ENCODE measurements around the gene FITM1.

FITM1 gene

DNA sequence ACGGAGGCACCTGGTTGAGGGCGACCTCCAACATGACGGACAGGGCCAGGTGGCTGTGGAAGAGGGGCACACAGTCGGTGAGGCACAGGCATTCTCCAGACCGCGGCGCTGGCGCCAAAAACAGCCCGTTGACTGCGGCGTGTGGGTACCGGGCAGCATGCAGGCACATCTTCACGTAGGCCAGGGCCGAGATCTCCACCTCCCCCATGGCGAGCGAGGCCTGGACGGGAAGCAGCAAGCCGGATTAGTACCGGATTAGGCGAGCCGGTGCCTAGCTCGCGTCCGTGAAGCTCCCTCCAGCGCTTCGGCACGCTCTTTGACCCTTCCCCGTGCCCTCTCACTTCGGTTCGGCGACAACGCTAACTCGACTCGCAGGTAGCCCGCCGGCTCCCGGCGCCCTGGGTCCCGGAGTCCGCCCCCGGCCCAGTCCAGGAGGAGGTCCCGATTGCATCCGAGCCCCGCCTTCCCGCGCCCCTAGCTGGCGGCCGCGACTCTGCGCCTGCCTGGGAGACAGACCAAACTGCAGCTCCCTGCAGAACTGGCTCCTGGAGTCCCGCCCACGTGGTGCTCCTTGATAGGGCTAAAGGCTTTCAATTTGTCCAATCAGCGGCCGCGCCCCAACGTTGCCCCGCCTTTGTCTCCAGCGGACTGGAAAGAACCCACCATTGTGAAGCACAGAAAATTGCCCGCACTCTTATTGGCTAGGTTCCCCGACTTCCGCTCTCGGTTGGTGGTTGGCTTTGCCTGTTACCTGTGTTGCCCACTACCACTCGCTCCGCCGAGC, 10.8 kb downstream of the FITM1 start, which contains the start of gene EMC9:
TSS of gene EMC9 (minus strand) at position 495 of the 784 bp plus-strand sequence. CDS start at position 208, 287 bp downstream.
- peak; percentile 100 for DNase-seq

DNA sequence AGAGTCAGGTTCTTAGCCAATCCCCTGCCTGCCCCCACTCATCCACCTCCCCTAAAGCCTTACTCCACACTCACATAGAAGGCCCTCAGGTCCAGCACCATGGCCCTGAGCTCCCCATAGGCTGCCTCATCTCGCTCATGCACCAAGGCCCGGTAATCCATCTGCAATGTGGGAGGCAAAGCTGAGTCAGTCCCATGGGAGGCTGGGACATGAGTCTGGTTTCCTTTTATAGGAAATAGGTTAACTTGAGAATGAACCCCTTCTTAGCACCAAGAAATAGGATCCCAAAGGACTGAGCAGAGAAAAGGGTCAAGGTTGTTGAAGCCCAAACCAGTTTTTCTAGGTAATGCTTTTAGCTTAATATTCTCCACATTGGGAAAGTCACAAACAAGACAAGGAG, 13.1 kb downstream of the FITM1 start:
- DNase-seq: no peak

DNA sequence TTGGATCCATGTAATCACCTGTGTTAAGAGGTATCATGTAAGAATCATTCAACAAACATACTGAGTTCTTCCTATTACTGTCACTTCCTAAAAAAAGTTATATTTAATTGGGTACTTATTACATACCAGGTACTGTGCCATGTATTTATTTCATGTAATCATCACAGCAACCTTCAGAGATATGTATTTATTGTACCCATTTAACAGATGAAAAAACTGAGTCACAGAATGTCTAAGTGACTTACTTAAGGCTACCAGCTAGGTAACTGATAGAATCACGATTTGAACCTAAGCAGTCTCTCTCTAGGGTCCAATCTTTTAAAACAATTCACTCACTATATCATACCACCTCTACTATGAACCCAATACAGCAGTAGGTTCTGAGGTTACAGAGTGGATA, 14.0 kb downstream of the FITM1 start:
- no peak for DNase-seq

DNA sequence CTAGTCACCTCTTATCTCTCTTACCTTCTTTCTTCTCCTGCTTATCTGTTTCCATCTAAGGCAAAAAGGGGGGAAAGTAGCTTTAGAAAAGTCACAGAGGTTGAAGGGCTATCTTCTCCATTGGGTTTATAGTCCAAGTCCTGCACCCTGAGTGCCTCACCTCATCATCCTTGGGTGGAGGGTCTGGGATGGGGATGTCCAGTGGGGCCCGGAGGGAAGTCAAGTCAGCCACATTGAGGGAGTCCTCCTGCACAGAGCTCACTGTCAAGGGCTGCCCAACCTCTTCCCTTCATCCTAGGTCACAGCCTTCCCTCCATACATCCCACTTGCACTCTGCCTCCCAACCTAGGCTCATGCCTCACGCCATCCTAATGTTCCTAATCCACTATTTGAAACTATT, 14.8 kb downstream of the FITM1 start:
- DNase-seq: no peak

DNA sequence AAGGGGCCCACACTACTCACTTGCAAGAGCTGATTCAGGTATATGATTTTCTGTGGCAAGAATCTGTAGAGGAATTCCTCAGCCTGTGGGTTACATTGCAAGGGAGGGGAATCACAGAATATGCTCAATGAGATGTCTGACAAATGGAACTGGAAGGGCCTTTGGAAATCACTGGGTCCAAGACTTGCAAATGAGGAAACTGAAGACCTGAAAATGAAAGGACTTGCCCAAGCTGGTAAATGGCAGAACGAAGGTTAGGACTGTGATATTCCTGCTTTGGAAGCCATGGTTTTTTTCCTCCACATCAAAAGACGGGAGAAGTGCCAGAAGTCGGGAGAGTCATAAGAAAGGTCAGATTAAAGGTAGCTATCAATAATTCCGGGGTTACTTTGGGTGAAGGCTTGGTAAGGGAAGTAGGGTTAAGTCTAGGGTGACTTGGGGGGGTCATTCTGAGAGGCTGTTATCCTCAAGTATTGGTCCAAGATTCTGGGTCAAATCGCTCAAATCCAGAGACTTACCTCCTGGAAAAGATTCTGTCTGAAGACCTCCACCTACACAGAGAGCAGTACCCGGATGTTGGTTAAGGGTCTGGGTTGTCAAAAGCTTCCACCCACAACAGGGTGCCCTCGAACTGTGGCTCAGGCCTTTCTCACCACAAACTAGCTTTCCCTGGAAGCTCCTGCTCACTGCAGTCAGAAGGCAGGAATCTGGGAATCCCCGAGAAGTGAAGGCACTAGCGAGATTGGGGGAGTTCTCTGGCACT, 15.4 kb downstream of the FITM1 start:
- DNase-seq: no peak

DNA sequence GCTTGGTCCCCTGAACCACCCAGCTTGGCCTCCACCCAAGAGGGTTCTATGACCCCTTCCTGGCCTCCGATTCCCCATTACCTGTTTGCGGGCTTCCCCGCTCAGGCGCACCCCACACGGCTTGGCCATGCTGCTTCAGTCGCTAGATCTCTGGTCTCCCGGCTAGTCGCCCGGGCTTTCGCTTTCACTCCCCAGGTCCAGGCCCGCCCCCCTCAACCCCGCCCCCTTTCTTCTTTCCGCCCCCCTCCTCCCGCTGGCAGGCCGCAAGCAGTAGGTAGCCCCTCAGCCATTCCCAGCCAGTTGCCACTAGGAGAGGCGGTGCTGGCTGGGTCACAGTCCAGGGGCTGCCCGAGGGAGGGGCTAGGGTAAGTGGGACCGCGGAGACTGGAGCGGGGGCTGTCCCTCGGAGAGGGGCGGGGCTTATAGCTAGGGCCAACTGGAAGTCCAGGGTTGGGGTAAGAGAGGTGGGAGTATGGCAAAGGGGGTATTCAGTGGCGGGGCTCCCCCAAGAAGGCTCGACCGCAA, 16.1 kb downstream of the FITM1 start, which contains the start of gene PSME2:
TSS of gene PSME2 (minus strand) at position 158 of the 525 bp plus-strand sequence. CDS start at position 129, 29 bp downstream.
- peak; percentile 73 to 78 for DNase-seq

DNA sequence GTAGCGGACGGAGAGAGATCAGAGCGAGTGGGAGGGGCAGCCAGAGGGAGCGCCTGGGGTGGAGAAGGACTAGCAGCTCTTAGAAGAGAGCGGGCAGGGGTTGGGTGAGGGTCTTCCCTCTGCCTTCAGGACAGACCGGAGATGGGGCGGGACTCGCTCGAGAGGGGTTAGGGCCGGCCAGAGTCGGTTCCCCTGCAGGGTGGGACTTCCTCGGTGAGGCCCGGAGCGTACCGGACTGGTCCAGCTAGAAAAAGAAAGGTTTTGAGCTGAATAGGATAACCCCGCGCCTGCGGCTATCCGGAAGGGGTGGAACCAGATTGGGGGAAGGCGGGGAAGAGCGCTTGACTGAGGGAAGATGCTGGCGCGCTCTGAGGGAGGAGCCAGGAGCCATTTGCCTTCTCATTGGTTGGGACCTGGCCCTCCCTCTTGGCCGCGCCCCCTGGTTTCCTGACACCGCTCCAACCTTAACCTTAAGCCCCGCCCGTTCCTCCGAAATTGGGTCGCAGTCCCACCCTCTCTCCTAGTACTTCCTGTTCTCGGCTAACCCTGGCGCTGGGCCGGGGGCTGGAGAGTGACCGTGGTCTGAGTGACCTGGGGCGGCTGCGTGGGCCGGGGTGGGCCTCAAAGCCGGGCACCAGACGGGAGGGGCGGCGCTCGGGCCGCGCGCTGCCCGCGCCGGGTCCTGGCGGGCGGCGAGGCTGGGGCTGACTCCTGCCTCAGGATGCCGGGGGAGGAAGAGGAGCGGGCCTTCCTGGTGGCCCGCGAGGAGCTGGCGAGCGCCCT, 16.7 kb downstream of the FITM1 start, which contains the start of gene RNF31:
TSS of gene RNF31 (plus strand) at position 521 of the 783 bp plus-strand sequence. CDS start at position 722, 201 bp downstream.
- DNase-seq: peak; percentile 97 to 98

DNA sequence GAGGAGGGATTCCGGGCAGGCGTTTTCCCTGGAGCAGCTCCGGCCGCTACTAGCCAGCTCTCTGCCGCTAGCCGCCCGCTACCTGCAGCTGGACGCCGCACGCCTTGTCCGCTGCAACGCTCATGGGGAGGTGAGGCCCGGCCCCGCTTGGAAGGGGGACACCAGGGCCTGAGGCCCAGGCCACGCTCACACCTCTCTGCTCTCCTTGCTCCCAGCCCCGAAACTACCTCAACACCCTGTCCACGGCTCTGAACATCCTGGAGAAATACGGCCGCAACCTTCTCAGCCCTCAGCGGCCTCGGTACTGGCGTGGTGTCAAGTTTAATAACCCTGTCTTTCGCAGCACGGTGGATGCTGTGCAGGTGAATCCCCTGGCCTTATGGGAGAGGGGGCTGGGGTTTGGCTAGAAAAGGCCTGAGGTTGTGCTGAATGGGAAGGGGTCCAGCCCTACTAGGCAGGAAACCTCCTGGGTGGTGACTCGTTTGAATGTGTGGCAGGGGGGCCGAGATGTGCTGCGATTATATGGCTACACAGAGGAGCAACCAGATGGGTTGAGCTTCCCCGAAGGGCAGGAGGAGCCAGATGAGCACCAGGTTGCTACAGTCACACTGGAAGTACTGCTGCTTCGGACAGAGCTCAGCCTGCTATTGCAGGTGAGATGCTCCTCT, 17.4 kb downstream of the FITM1 start:
- no peak for DNase-seq

DNA sequence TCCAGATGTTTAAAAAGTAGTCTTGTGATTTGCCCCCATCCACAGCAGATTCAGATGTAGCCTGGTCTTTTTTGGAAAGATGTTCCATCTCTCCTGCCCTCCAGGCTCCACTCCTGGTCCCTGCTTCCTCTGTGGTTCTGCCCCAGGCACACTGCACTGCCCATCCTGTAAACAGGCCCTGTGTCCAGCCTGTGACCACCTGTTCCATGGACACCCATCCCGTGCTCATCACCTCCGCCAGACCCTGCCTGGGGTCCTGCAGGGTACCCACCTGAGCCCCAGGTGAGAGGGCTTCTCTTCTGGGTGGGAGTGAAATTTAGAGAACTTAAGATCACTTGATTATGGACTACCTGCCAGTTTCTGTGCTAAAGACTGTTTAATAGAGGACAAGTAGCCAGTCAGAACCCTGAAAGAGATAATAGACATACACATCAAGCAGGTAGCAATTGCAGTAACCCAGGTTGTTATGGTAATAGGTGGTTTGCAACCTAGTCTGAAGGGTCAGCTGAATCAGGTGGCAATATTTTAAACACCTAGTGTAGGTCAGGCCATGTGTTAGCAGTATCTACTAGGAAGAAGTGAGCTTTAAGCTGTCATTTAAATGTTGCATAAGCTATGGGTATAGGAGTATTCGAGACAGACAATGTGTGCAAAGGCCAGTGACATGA, 19.0 kb downstream of the FITM1 start:
- DNase-seq: no peak

DNA sequence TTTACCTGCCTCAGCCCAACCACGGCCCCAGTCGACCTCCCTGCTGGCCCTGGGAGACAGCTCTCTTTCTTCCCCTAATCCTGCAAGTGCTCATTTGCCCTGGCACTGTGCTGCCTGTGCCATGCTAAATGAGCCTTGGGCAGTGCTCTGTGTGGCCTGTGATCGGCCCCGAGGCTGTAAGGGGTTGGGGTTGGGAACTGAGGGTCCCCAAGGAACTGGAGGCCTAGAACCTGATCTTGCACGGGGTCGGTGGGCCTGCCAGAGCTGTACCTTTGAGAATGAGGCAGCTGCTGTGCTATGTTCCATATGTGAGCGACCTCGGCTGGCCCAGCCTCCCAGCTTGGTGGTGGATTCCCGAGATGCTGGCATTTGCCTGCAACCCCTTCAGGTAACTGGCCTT, 19.6 kb downstream of the FITM1 start:
- no peak for DNase-seq

DNA sequence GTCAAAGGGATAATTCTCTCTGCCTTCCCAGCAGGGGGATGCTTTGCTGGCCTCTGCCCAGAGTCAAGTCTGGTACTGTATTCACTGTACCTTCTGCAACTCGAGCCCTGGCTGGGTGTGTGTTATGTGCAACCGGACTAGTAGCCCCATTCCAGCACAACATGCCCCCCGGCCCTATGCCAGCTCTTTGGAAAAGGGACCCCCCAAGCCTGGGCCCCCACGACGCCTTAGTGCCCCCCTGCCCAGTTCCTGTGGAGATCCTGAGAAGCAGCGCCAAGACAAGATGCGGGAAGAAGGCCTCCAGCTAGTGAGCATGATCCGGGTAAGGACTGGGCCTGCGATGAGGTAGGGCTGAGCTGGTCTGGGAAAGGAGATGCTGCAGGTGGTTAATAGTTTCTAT, 20.1 kb downstream of the FITM1 start:
- no peak for DNase-seq

DNA sequence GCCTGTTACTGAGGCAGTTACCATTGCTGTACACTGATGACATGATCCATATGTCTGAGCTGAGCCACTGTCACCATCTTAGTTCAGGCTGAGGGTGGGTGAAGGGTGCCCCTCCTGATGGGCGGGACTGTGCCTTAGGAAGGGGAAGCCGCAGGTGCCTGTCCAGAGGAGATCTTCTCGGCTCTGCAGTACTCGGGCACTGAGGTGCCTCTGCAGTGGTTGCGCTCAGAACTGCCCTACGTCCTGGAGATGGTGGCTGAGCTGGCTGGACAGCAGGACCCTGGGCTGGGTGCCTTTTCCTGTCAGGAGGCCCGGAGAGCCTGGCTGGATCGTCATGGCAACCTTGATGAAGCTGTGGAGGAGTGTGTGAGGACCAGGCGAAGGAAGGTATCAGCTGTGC, 20.5 kb downstream of the FITM1 start:
- DNase-seq: no peak

DNA sequence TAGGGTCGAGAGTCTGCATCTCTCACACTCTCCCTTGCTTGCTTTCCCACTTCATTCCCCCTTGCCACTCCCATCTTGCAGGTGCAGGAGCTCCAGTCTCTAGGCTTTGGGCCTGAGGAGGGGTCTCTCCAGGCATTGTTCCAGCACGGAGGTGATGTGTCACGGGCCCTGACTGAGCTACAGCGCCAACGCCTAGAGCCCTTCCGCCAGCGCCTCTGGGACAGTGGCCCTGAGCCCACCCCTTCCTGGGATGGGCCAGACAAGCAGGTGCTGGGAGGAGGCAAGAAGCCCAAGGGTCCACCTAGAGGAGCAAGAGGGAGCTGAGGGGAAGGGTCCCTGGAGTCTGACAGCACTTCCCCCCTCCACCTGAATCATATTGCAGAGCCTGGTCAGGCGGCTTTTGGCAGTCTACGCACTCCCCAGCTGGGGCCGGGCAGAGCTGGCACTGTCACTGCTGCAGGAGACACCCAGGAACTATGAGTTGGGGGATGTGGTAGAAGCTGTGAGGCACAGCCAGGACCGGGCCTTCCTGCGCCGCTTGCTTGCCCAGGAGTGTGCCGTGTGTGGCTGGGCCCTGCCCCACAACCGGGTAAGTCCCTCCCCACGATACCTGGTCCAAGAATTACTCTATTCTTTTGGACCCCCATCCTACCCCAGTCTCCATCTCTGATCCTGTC, 21.1 kb downstream of the FITM1 start:
- no peak for DNase-seq

DNA sequence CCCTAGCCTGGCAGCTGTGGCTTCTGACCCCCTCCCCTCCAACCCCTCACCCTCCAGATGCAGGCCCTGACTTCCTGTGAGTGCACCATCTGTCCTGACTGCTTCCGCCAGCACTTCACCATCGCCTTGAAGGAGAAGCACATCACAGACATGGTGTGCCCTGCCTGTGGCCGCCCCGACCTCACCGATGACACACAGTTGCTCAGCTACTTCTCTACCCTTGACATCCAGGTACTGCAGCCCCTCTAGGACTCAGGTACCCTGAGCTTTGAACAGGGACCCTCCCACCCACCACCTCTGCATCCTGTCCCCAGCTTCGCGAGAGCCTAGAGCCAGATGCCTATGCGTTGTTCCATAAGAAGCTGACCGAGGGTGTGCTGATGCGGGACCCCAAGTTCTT, 24.6 kb downstream of the FITM1 start:
- no peak for DNase-seq

DNA sequence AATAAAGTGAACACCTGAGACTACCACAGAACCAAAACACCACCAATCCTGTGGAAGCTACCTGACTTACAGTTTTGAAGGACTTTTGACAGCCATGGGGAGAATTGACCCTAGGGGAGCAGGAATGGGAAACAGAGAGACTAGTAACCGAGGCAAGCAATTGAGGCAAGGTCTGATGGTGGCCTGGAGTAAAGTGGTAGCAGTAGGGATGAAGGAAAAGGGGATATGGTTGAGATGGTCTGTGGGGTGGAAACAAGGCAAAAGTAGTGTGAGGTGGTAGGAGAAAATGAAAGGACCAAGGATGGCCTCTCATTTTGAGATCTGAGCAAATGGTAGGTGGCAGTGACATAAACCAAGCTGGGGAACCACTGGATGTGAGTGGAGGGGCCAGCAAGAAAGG, 26.4 kb downstream of the FITM1 start:
- DNase-seq: no peak

DNA sequence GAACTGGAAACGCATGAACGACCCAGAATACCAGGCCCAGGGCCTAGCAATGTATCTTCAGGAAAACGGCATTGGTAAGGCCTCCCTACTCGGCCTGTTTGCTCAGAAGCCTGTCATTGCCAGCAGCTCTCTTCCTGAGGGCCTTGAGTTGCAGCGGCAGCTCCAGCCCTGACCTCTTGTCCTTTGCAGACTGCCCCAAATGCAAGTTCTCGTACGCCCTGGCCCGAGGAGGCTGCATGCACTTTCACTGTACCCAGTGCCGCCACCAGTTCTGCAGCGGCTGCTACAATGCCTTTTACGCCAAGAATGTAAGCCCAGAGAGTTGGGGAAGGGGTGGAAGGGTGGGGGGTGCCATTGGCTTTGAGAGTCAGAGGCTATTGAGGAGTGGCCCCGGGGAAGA, 26.9 kb downstream of the FITM1 start:
- DNase-seq: no peak

DNA sequence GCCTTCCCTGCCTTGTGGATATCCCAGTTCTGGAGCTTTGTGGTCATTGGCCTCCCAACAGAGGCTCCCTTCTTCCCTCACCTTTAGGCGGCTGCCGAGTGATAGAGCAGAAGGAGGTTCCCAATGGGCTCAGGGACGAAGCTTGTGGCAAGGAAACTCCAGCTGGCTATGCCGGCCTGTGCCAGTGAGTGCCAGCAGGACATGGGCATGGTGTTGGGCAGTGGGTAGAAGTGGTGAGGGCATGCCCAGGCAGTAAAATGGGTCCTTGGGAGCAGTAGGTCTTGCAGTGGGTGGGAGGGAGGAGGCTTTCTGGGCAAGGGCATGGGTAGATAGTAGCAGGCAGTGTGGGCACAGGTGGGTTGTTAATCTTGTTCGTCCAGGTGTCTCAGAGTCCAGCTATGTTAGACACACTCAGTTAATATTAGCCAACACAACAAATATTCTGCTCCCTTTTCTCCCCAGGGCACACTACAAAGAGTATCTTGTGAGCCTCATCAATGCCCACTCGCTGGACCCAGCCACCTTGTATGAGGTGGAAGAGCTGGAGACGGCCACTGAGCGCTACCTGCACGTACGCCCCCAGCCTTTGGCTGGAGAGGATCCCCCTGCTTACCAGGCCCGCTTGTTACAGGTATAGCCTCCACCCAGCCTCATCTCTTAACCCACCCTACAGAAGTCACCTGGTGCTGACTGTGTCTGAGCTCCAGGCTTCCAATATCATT, 29.5 kb downstream of the FITM1 start:
- DNase-seq: no peak

DNA sequence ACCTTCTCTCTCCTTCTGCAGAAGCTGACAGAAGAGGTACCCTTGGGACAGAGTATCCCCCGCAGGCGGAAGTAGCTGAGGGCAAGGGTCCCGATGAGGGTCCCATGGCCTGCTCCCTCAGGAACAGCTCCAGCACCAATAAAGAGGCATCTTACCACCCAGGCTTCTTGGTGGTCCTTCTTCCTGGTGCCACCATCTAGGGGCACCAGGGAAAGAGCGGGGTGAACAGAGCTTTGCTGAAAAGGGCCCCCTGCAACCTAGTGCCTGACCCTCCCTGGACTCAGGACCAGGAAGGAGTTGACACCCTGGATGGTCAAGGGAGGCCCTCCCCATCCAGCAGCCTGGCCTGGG, 30.0 kb downstream of the FITM1 start:
- no peak for DNase-seq

DNA sequence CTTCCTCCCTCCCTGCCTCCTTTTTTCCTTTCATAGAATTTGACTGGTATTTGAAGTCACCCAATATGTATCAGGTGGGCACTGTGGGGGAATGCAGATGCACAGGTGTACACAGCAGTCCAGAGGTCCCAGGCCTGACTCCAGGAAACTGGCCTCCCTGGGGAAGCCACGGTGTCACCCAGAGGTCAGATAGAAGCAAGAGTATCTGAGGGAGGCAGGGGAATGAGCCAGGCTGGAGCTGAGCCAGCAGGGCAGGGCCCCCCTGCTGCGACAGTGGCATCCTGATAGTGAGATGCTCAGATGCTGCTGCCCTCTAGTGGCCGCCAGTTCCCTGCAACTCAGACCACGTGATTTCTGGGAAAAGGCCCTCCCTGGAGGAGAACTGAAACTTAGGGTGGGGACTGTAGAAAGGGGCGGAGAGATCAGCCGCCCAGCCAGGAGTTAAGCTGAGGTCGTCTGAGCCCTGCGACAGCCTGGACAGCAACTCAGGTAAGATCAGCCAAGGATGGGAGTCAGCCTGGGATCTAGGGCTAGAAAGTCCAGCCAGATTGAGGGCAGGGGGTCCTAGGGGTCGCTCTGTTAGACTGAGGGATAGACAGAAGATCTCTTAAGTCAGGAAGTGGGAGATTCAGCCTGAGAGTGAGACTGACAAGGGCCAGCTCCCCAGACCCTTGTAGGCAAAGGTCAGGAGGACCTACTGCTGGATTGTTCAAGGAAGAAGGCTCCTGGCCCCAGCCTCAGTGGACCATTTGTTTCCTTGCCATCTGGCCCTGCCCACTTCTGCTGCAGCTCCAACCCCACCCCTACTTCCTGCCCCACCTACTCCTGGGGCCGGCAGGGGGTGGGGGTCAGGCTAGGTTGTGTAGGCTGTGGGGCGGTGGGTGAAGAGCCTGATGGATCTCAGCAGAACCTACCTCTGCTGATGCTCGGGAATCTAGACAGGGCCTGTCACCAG, 30.7 kb downstream of the FITM1 start, which contains the start of gene IRF9:
TSS of gene IRF9 (plus strand) at position 416 of the 955 bp plus-strand sequence. CDS start 880 bp downstream, outside the sequence.
- peak; percentile 97 to 99 for DNase-seq

All from activated CD4-positive, alpha-beta T cell treated with anti-CD3 and anti-CD28 coated beads, Interleukin-2, amount 50 U/mL, for 4 hours (primary cell).